ENCODE measurements around the gene DEDD.

Gene DEDD

DNA sequence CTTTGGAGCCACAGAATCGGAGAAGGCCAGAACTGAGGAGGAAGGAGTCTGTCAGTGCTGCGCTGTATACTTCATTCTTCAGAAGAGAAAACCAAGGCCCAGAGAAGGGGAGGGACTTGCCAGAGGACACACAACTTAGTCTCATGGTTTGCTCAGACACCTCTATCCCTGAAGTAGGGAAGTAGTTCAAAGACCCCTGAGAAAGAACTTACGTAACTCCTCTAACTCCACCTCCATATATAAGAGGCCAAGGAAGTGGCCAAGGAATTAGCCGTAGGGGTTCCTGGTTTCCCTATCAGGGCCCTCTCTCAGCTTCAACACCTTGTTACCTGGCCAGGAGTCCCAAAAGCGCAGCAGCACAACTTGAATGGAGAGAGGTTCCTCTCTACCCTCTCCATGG lies 42.5 kb downstream of the DEDD start:
- DNase-seq, result no peak

- DNase-seq, result no peak
Measured at GRCh38 chr1:161089251-161089924, 43.1 kb downstream of the DEDD start, which contains the start of gene NECTIN4. Gene NECTIN4, minus strand, starts transcription at chr1:161089558. Its CDS starts 262 bp downstream, at chr1:161089296.

- no peak for DNase-seq
Measured at GRCh38 chr1:161088587-161089110, 43.8 kb downstream of the DEDD start.

DNA sequence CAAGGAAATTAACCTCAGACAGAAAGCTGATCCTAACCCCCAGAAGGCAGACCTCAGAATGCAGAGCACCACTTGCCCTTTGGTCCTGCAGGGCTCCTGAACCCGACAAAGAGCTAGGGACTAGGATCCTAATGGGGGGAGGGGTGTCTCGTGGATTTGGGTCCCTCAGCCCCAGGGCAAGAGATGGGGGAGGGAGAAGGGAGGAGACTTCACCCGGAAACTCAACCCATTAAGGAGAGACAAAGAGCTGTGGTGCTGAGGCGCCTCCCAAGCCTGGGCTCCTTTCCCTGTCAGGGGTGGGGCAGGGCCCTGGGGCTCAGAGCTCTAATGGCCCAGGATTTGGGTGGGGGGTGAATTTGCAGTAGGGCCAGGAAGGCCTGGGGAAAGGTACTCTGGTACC lies 46.0 kb downstream of the DEDD start:
- DNase-seq, result no peak

DNA sequence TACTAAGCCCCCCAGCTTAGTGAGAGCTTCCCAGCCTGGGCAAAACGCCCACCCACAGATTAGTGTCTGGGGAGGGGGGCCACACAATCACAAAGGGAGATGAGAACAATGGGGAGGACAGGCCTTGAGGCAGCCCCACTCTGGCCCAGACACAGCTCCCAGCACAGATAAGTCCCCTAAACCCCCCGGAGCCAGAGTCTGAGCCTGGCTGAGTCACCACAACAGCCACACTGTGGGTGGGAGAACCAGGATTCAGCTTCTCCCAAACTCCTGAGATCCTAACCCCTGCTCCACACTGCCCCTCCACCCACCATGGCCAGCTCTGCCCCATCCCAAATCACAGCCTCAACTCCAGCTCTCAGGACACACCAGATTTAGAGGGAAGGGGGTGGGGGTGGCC lies 47.3 kb downstream of the DEDD start:
- DNase-seq, result no peak

- no peak for DNase-seq
Measured at GRCh38 chr1:161084597-161084988, 47.9 kb downstream of the DEDD start.

- no peak for DNase-seq
Measured at GRCh38 chr1:161083748-161084596, 48.5 kb downstream of the DEDD start.

DNA sequence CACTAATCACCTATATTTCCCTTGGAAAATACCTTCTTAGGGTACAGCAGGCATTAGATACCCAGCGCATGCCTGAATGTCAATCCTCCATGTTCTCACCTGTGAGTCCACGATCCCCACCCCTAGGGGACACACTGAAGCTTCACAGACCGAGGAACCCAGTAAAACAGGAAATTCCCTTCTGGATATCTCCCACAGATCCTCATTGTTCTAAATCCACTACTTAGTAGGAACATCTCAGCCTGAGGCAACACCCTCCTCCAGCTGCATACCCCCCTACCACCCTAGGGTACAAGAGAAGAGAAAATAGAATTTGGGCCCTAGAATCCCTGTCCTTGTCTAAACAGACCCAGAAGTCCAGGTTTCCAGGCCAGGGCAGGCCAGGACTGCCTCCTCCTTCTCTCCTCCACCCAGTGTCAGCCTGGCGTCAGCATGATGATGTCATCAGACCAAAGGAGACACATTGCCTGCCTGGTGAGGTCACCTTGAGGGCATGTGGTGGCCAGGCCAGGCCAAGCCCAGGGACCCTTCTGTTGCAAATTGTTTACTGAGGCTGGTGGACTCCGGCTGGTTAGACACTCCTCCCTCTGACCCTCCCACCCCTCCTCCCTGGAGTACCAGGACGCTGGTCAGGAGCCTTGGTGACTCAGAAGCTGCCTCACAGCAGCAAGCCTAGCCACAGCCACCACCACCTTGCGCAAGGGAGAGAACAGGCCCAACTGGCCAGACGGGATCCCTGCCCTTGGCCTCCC lies 49.3 kb downstream of the DEDD start:
- DNase-seq, result no peak

DNA sequence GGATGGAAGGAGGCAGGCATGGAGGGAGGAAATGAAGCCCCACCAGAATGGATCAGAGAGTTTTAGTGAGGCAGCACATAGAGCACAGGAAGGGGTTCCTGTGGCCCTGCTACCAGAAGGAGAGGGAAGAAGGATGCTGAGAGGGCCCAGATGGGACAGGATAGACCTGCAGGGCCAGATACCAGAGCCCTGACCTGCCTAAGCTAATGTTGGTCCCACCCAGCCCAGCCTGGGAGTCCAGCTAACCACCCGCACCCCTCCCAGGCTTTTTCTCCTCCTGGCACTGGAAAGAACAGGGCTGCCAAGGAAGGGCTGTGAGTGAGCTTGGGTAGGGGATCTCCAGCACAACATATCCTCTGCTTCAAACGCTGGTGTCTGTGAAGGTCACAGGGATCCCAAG lies 50.0 kb downstream of the DEDD start:
- no peak for DNase-seq

- no peak for DNase-seq
Measured at GRCh38 chr1:161081519-161081918, 50.9 kb downstream of the DEDD start.

DNA sequence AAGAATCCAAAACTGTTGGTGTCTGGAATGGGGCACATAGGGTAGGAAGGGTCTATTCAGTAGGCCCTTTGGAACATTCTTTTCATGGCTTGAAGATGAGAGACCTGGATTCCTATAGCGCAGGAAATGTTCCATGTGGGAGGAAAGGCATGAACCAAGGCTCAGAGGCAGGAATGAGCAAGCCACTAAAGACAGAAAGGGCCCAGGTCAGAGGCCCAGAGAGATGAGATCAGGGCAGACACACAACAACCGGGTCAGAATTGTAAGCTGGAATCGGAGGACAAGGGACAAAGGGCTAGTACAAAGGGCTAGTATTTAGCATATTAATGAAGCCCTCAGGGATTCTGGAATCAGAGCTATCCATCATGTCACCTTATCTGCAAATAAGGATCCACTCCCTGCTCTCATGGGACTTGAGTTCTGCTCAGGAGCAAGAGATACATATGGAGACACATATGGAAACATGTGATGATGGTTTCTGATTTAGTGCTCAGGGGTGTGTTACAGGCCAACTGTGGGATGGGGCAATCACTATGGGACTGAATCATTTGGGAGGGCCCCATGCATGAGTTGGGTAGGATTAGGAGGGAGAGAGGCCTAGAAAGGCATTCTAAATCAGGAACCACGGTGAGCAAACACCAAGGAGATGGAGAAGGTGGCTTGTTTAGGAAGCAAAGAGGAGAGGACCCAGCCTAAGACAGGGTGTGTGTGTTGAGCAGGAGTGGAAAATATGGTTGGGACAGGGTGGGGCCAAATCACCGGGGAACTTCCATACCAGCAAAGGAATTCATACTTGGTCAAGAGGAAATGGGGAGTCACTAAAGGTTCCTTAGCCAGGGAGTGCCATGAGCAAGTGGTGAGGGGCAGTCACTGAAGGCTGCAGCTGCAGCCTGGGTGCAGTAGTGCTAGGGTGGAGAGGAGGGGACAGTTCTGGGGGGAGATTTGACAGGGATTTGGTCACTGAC lies 51.7 kb downstream of the DEDD start:
- no peak for DNase-seq

GRCh38 chr1:161079436-161080110 lies 52.9 kb downstream of the DEDD start:
- DNase-seq, result no peak

- no peak for DNase-seq
Measured at GRCh38 chr1:161077426-161077825, 55.0 kb downstream of the DEDD start.

GRCh38 chr1:161076410-161076809 lies 56.1 kb downstream of the DEDD start:
- no peak for DNase-seq

DNA sequence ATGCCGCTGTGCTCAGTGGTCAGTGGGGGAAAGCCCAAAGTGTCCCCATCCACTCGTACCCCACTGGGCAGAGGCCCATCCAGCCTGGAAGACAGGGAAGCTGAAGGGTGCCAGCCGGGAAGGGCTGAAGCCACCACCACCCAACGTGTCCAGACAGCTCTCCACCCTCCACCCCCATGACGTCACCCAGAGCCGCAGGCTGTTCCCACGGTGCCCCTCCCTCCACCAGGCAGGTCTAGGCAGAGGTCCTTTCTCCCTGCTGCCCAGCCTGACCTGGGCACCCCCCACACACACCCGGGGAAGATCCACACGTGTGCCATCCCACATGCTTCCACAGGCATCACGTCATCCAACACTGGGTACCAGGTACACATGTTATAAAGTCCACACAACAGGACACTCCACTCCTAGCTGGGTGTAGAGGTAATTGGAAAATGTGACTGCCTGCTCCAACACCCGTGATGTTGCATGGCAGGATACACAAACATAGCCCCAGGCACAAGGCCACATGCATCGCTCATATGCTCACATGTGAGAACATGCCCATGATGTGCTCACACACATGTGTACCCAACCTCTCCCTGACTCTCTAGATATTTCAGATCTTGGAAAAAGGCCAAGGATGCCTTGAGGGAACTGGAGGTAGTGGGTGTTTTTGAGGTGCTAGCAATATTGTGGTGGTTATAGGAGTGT lies 57.6 kb downstream of the DEDD start:
- DNase-seq, result no peak

DNA sequence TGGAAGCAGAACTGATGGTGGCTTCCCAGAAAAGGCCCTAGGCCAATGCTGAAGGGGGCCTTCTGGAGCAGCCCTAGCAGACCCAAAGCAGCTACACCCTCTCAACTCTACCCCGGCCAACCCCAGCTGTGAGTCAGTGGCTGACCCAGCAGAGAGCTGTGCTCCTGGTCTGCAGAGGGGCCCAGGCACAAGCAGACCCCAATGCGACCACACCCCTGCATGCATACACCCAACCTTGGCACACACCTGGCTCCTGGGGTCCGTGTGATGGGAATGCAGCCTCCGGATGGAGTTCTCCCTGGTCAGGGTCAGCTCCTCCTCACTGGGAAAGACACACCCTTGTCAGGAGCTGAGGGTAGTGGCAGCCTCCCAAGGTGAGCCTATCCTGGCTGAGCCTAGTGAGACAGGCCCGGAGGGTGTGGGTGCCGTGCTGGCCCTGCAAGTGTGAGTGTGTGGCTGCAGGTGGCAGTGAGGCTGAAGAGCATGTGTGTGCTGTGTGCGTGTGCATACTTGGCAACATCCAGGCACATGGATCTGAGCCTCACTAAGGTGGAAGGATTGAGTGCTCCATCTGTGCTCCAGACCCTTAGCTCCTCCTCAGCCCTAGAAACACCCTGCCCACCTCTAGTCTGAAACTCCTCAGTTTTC lies 58.9 kb downstream of the DEDD start:
- no peak for DNase-seq

- DNase-seq, result no peak
Measured at GRCh38 chr1:161072751-161073449, 59.6 kb downstream of the DEDD start.

GRCh38 chr1:161071886-161072371 lies 60.5 kb downstream of the DEDD start:
- DNase-seq, result no peak
